ENCODE data around the gene NTN3.

DNA sequence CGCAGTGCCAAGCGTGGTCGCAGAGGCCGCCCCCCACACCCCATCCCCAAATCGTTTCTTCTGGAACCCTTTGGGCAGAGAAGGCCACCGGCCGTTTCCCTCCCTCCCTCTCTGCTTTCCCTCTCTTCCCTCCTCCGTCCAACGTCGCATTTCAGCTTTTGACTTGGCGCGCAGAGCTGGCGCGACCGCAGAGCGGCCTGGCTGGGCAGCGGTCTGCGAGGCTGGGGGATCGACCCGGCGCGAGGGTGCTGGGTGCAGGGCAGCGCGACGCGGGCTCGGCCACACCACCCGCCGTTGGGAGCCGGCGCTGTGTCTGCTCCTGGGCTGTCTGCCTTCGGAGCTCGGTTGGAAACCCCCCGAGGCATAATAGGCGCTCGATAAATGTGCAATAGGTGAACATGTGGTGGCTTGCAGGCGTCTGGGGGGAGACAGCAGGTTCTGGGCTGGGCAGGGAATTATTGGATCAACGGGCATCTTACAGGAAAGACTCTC lies 2.8 kb upstream of the NTN3 start:
- TF ChIP-seq, protein P1, sequence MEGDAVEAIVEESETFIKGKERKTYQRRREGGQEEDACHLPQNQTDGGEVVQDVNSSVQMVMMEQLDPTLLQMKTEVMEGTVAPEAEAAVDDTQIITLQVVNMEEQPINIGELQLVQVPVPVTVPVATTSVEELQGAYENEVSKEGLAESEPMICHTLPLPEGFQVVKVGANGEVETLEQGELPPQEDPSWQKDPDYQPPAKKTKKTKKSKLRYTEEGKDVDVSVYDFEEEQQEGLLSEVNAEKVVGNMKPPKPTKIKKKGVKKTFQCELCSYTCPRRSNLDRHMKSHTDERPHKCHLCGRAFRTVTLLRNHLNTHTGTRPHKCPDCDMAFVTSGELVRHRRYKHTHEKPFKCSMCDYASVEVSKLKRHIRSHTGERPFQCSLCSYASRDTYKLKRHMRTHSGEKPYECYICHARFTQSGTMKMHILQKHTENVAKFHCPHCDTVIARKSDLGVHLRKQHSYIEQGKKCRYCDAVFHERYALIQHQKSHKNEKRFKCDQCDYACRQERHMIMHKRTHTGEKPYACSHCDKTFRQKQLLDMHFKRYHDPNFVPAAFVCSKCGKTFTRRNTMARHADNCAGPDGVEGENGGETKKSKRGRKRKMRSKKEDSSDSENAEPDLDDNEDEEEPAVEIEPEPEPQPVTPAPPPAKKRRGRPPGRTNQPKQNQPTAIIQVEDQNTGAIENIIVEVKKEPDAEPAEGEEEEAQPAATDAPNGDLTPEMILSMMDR (IDR thresholded peaks at IDR 0.05; ENCODE audit: low read length) = no peak
- TF ChIP-seq EZH2 (IDR thresholded peaks at IDR 0.05; ENCODE audit: borderline replicate concordance, low read length) = no peak

Data from OCI-LY1 (cell line).